HEK293 (cell line): Measurements from ENCODE around the gene CSTF1.

Experiments used
- CTCF ChIA-PET: fragments of 350-600 bp; formaldehyde crosslinking; extraction: SDS; loops from one replicate; lab custom pipeline; 2021; ENCODE audit warnings: antibody characterized with exemption; lab: Yijun Ruan, JAX
- POLR2A ChIA-PET: fragments of 300-600 bp; formaldehyde crosslinking; extraction: SDS; loops from one replicate; lab custom pipeline; 2020; ENCODE audit warnings: antibody characterized with exemption, inconsistent platforms; lab: Yijun Ruan, JAX
- H3K27ac ChIP-seq: fragments of 200-500 bp; sonication (Bioruptor generic); 2 replicates; pipeline ENCODE4 v1.5.1; 2014; ENCODE audit warnings: low read depth, low read length, control low read depth, inconsistent platforms; ENCODE audit errors: extremely low read depth
- H3K36me3 ChIP-seq, 2 experiments: fragments of 200-500 bp in 1 of 2; sonication (Bioruptor generic) in 1 of 2; 1 replicate in 1 of 2; 2 replicates in 1 of 2; pipeline ENCODE4 v1.5.1; 2014 to 2017; ENCODE audit warnings: inconsistent platforms in 2 of 2, low read length in 2 of 2; ENCODE audit not compliant: control insufficient read depth in 2 of 2, insufficient read depth in 1 of 2
- H3K4me1 ChIP-seq: fragments of 200-500 bp; sonication (Bioruptor generic); 2 replicates; pipeline ENCODE4 v1.5.1; 2014; ENCODE audit warnings: mild to moderate bottlenecking, low read length, inconsistent platforms; ENCODE audit not compliant: control insufficient read depth, insufficient read depth
- H3K4me3 ChIP-seq: 2 replicates; pipeline ENCODE4 v1.5.1; 2011; ENCODE audit warnings: low read depth, mild to moderate bottlenecking, control low read depth, low read length, moderate library complexity
- H3K9me3 ChIP-seq: fragments of 200-500 bp; sonication (Bioruptor generic); 2 replicates; pipeline ENCODE4 v1.5.1; 2014; ENCODE audit warnings: low read depth, low read length, inconsistent platforms; ENCODE audit not compliant: control insufficient read depth, insufficient read depth
- GLIS2 ChIP-seq: fragments of 450-650 bp; formaldehyde crosslinking; IDR thresholded peaks from 2 replicates; pipeline ENCODE4 v1.5.1; 2016; ENCODE audit warnings: missing biosample characterization, missing genetic modification characterization
- KLF1 ChIP-seq: fragments of 450-650 bp; formaldehyde crosslinking; IDR thresholded peaks from 2 replicates; pipeline ENCODE4 v1.5.1; 2016; ENCODE audit warnings: missing biosample characterization, missing genetic modification characterization
- KLF10 ChIP-seq: fragments of 450-650 bp; IDR thresholded peaks from 2 replicates; pipeline ENCODE4 v1.5.1; 2018; ENCODE audit warnings: missing biosample characterization, mild to moderate bottlenecking, missing genetic modification characterization
- OSR2 ChIP-seq: fragments of 450-650 bp; formaldehyde crosslinking; IDR thresholded peaks from 2 replicates; pipeline ENCODE4 v1.5.1; 2016; ENCODE audit warnings: missing biosample characterization, missing genetic modification characterization
- ZEB2 ChIP-seq: fragments of 450-650 bp; formaldehyde crosslinking; IDR thresholded peaks from 2 replicates; pipeline ENCODE4 v1.5.1; 2016; ENCODE audit warnings: missing biosample characterization, missing genetic modification characterization
- ZNF112 ChIP-seq: fragments of 450-650 bp; formaldehyde crosslinking; IDR thresholded peaks from 2 replicates; pipeline ENCODE4 v1.5.0; 2017; ENCODE audit warnings: missing biosample characterization, missing genetic modification characterization
- ZNF221 ChIP-seq: fragments of 450-650 bp; formaldehyde crosslinking; IDR thresholded peaks from 2 replicates; pipeline ENCODE4 v1.5.1; 2017; ENCODE audit warnings: missing biosample characterization, missing genetic modification characterization, borderline replicate concordance
- ZNF292 ChIP-seq: fragments of 450-650 bp; formaldehyde crosslinking; IDR thresholded peaks from 2 replicates; pipeline ENCODE4 v1.5.1; 2016; ENCODE audit warnings: low read depth, missing biosample characterization, missing genetic modification characterization, borderline replicate concordance
- ZNF324 ChIP-seq: fragments of 450-650 bp; formaldehyde crosslinking; IDR thresholded peaks from 2 replicates; pipeline ENCODE4 v1.5.1; 2016; ENCODE audit warnings: missing biosample characterization, missing genetic modification characterization
- ZNF510 ChIP-seq: fragments of 450-650 bp; formaldehyde crosslinking; IDR thresholded peaks from 2 replicates; pipeline ENCODE4 v1.5.1; 2018; ENCODE audit warnings: mild to moderate bottlenecking, missing genetic modification characterization, missing biosample characterization; ENCODE audit not compliant: insufficient replicate concordance
- ZNF560 ChIP-seq: fragments of 450-650 bp; formaldehyde crosslinking; IDR thresholded peaks from 2 replicates; pipeline ENCODE4 v1.5.1; 2017; ENCODE audit warnings: missing biosample characterization, missing genetic modification characterization, borderline replicate concordance
- ZNF600 ChIP-seq: fragments of 450-650 bp; formaldehyde crosslinking; IDR thresholded peaks from 2 replicates; pipeline ENCODE4 v1.5.1; 2016; ENCODE audit warnings: missing biosample characterization, missing genetic modification characterization
- ZNF629 ChIP-seq: fragments of 450-650 bp; formaldehyde crosslinking; IDR thresholded peaks from 2 replicates; pipeline ENCODE4 v1.5.1; 2017; ENCODE audit warnings: missing biosample characterization, missing genetic modification characterization
- ZNF654 ChIP-seq: fragments of 450-650 bp; formaldehyde crosslinking; IDR thresholded peaks from 2 replicates; pipeline ENCODE4 v1.5.1; 2016; ENCODE audit warnings: low read depth, missing biosample characterization, missing genetic modification characterization
- ZNF658 ChIP-seq: fragments of 450-650 bp; formaldehyde crosslinking; IDR thresholded peaks from 2 replicates; pipeline ENCODE4; 2016; ENCODE audit warnings: missing biosample characterization, missing genetic modification characterization
- ZSCAN30 ChIP-seq: fragments of 450-650 bp; IDR thresholded peaks from 2 replicates; pipeline ENCODE4 v1.5.1; 2018; ENCODE audit warnings: missing biosample characterization, mild to moderate bottlenecking, missing genetic modification characterization, moderate library complexity
- TF ChIP-seq, protein P1 (sequence below): fragments of 450-650 bp; formaldehyde crosslinking; IDR thresholded peaks from 2 replicates; pipeline ENCODE4 v1.5.1; 2016; ENCODE audit warnings: missing biosample characterization, missing genetic modification characterization
- TF ChIP-seq, protein P2 (sequence below): fragments of 450-650 bp; formaldehyde crosslinking; IDR thresholded peaks from 2 replicates; pipeline ENCODE4 v1.5.1; 2017; ENCODE audit warnings: missing biosample characterization, missing genetic modification characterization
- TF ChIP-seq, protein P3 (sequence below): fragments of 450-650 bp; formaldehyde crosslinking; IDR thresholded peaks from 2 replicates; pipeline ENCODE4 v1.5.1; 2016; ENCODE audit warnings: missing biosample characterization, missing genetic modification characterization, low read depth
- TF ChIP-seq, protein P4 (sequence below): fragments of 450-650 bp; formaldehyde crosslinking; IDR thresholded peaks from 2 replicates; pipeline ENCODE4 v1.5.1; 2016; ENCODE audit warnings: missing biosample characterization, missing genetic modification characterization
- TF ChIP-seq, protein P5 (sequence below): fragments of 450-650 bp; formaldehyde crosslinking; IDR thresholded peaks from 2 replicates; pipeline ENCODE4 v1.5.1; 2016; ENCODE audit warnings: missing biosample characterization, missing genetic modification characterization
- TF ChIP-seq, protein P6 (sequence below): fragments of 450-650 bp; formaldehyde crosslinking; IDR thresholded peaks from 2 replicates; pipeline ENCODE4 v1.5.1; 2016; ENCODE audit warnings: missing biosample characterization, missing genetic modification characterization
- TF ChIP-seq, protein P7 (sequence below): fragments of 450-650 bp; formaldehyde crosslinking; IDR thresholded peaks from 2 replicates; pipeline ENCODE4 v1.5.1; 2016; ENCODE audit warnings: missing biosample characterization, missing genetic modification characterization

CSTF1 gene

DNA sequence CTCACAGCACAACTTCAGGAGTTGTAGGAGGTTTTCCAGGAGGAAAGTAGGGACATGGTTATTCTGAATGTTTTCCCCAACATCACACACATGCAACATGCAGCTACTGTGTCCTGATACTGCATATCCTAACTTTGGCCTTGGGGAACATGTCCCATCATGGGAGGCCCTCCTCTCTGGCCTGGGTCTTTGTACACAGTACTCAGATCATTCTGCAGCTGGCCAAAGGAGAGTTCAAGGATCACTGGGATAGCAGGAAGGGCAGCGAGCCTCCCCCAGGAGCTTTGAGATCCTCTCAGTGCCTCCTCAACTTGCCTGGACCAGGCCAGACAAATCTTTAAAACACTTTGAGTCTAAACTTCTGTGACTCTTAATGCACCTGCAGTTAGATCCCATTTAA is 32.5 kb downstream of the CSTF1 start (continued):
- TF ChIP-seq KLF1 (tag by site-specific recombination), result no peak
- TF ChIP-seq, protein P1, sequence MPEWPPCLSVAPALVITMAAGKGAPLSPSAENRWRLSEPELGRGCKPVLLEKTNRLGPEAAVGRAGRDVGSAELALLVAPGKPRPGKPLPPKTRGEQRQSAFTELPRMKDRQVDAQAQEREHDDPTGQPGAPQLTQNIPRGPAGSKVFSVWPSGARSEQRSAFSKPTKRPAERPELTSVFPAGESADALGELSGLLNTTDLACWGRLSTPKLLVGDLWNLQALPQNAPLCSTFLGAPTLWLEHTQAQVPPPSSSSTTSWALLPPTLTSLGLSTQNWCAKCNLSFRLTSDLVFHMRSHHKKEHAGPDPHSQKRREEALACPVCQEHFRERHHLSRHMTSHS, result no peak
- TF ChIP-seq OSR2 (tag by site-specific recombination), result no peak
- TF ChIP-seq ZNF560 (tag by site-specific recombination), result no peak
- no peak for TF ChIP-seq ZNF629 (tag by site-specific recombination)
- TF ChIP-seq, protein P2, sequence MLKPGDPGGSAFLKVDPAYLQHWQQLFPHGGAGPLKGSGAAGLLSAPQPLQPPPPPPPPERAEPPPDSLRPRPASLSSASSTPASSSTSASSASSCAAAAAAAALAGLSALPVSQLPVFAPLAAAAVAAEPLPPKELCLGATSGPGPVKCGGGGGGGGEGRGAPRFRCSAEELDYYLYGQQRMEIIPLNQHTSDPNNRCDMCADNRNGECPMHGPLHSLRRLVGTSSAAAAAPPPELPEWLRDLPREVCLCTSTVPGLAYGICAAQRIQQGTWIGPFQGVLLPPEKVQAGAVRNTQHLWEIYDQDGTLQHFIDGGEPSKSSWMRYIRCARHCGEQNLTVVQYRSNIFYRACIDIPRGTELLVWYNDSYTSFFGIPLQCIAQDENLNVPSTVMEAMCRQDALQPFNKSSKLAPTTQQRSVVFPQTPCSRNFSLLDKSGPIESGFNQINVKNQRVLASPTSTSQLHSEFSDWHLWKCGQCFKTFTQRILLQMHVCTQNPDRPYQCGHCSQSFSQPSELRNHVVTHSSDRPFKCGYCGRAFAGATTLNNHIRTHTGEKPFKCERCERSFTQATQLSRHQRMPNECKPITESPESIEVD (tag by site-specific recombination), result no peak
- TF ChIP-seq ZNF292 (tag by site-specific recombination), result no peak
- TF ChIP-seq, protein P3, sequence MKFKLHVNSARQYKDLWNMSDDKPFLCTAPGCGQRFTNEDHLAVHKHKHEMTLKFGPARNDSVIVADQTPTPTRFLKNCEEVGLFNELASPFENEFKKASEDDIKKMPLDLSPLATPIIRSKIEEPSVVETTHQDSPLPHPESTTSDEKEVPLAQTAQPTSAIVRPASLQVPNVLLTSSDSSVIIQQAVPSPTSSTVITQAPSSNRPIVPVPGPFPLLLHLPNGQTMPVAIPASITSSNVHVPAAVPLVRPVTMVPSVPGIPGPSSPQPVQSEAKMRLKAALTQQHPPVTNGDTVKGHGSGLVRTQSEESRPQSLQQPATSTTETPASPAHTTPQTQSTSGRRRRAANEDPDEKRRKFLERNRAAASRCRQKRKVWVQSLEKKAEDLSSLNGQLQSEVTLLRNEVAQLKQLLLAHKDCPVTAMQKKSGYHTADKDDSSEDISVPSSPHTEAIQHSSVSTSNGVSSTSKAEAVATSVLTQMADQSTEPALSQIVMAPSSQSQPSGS (tag by site-specific recombination), result no peak
- TF ChIP-seq, all 188 proteins: peak for 0

DNA sequence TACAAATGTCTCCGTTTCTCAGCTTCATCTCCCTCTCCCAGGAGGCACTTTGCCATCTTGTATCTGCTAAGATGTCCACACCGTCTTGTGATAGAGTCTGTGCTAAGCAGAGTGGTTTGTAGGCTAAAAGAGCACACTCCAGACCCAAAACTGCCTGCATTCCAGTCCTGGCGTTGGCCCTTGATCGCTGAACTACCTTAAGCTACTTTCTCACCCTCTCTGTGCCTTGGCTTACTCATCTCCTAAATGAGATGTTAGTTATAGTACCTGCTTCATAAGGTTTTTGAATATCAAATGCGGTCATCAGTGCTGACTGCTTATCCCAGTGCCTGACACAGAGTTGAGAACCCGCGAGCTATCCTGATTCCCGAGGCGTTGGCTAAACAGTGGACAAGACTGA is 33.6 kb downstream of the CSTF1 start:
- H3K27ac ChIP-seq, result no peak overlapping the region
- ChIA-PET POLR2A (no interaction called here), CTCF (no interaction called here)
- TF ChIP-seq ZSCAN30 (no peak), ZNF510 (tag by site-specific recombination) (no peak), ZNF112 (tag by site-specific recombination) (no peak), GLIS2 (tag by site-specific recombination) (no peak), ZNF221 (no peak), ZNF600 (no peak), ZNF658 (no peak), KLF10 (tag by site-specific recombination) (no peak), ZNF654 (tag by site-specific recombination) (no peak), ZNF324 (no peak), ZEB2 (tag by site-specific recombination) (no peak)
- TF ChIP-seq, protein P4, sequence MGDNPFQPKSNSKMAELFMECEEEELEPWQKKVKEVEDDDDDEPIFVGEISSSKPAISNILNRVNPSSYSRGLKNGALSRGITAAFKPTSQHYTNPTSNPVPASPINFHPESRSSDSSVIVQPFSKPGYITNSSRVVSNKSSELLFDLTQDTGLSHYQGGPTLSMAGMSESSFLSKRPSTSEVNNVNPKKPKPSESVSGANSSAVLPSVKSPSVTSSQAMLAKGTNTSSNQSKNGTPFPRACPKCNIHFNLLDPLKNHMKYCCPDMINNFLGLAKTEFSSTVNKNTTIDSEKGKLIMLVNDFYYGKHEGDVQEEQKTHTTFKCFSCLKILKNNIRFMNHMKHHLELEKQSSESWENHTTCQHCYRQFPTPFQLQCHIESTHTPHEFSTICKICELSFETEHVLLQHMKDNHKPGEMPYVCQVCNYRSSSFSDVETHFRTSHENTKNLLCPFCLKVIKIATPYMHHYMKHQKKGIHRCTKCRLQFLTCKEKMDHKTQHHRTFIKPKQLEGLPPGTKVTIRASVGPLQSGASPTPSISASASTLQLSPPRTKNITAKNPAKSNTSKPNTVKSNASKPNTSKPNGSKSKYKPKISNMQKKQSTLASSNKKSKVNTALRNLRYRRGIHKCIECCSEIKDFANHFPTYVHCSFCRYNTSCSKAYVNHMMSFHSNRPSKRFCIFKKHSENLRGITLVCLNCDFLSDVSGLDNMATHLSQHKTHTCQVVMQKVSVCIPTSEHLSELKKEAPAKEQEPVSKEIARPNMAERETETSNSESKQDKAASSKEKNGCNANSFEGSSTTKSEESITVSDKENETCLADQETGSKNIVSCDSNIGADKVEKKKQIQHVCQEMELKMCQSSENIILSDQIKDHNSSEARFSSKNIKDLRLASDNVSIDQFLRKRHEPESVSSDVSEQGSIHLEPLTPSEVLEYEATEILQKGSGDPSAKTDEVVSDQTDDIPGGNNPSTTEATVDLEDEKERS (tag by site-specific recombination), result no peak
- TF ChIP-seq, protein P5, sequence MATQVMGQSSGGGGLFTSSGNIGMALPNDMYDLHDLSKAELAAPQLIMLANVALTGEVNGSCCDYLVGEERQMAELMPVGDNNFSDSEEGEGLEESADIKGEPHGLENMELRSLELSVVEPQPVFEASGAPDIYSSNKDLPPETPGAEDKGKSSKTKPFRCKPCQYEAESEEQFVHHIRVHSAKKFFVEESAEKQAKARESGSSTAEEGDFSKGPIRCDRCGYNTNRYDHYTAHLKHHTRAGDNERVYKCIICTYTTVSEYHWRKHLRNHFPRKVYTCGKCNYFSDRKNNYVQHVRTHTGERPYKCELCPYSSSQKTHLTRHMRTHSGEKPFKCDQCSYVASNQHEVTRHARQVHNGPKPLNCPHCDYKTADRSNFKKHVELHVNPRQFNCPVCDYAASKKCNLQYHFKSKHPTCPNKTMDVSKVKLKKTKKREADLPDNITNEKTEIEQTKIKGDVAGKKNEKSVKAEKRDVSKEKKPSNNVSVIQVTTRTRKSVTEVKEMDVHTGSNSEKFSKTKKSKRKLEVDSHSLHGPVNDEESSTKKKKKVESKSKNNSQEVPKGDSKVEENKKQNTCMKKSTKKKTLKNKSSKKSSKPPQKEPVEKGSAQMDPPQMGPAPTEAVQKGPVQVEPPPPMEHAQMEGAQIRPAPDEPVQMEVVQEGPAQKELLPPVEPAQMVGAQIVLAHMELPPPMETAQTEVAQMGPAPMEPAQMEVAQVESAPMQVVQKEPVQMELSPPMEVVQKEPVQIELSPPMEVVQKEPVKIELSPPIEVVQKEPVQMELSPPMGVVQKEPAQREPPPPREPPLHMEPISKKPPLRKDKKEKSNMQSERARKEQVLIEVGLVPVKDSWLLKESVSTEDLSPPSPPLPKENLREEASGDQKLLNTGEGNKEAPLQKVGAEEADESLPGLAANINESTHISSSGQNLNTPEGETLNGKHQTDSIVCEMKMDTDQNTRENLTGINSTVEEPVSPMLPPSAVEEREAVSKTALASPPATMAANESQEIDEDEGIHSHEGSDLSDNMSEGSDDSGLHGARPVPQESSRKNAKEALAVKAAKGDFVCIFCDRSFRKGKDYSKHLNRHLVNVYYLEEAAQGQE (tag by site-specific recombination), result no peak
- TF ChIP-seq, protein P6, sequence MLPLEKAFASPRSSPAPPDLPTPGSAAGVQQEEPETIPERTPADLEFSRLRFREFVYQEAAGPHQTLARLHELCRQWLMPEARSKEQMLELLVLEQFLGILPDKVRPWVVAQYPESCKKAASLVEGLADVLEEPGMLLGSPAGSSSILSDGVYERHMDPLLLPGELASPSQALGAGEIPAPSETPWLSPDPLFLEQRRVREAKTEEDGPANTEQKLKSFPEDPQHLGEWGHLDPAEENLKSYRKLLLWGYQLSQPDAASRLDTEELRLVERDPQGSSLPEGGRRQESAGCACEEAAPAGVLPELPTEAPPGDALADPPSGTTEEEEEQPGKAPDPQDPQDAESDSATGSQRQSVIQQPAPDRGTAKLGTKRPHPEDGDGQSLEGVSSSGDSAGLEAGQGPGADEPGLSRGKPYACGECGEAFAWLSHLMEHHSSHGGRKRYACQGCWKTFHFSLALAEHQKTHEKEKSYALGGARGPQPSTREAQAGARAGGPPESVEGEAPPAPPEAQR (tag by site-specific recombination), result no peak
- TF ChIP-seq, protein P7, sequence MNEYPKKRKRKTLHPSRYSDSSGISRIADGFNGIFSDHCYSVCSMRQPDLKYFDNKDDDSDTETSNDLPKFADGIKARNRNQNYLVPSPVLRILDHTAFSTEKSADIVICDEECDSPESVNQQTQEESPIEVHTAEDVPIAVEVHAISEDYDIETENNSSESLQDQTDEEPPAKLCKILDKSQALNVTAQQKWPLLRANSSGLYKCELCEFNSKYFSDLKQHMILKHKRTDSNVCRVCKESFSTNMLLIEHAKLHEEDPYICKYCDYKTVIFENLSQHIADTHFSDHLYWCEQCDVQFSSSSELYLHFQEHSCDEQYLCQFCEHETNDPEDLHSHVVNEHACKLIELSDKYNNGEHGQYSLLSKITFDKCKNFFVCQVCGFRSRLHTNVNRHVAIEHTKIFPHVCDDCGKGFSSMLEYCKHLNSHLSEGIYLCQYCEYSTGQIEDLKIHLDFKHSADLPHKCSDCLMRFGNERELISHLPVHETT (tag by site-specific recombination), result no peak

More for the DNA sequence above, 33.6 kb downstream of the CSTF1 start:
- Histone ChIP-seq H3K36me3 (no peaks in the 10 kb centered on the region), H3K4me3 (no peak overlapping the region), H3K4me1 (no peaks in the 10 kb centered on the region), H3K9me3 (no peaks in the 10 kb centered on the region)
